Measurements from ENCODE around the gene PDE7B.

- no peak for TF ChIP-seq CTCF (IDR thresholded peaks at IDR 0.05)
- TF ChIP-seq POLR2AphosphoS5 (IDR thresholded peaks at IDR 0.05; ENCODE audit: low read depth, low read length), result no peak
- no peak for TF ChIP-seq REST (IDR thresholded peaks at IDR 0.05; ENCODE audit: insufficient read depth in 1 of 2, low read depth in 2 of 2, low read length in 1 of 2)
- no peak for TF ChIP-seq SIN3A (IDR thresholded peaks at IDR 0.05; ENCODE audit: borderline replicate concordance, insufficient read depth, low read depth, low read length)
- no peak for TF ChIP-seq TCF7L2 (IDR thresholded peaks at IDR 0.05; ENCODE audit: low read depth, low read length)
These were observed 234.0 kb downstream of the PDE7B start for GRCh38 chr6:136085370-136086115.

All from Panc1 (cell line).